Testis (tissue), 3 donors: ENCODE data around the gene DPP9. TPM values are rescaled to one million over a fixed set of nuclear protein-coding genes. Genes with fewer than 3 reads are reported as not detected.
A peak's percentile ranks its signal among the peaks of the same experiment; 100 is the strongest.

Experiments used
- DNase-seq: peaks from one replicate; pipeline ENCODE4 v3.0.0-alpha.2; 2019
- H3K27ac ChIP-seq, 2 donors: fragments of 200-600 bp; sonication (generic); one replicate each; pipeline ENCODE4 v1.5.1; 2019
- H3K27me3 ChIP-seq: fragments of 200-600 bp; sonication (generic); one replicate; pipeline ENCODE4 v1.5.1; 2019
- H3K36me3 ChIP-seq: fragments of 200-600 bp; sonication (generic); one replicate; pipeline ENCODE4 v1.5.1; 2017; ENCODE audit warnings: low read depth; ENCODE audit errors: missing control alignments
- H3K4me1 ChIP-seq: fragments of 200-600 bp; sonication (generic); one replicate; pipeline ENCODE4 v1.5.1; 2019
- H3K4me3 ChIP-seq, 2 donors: fragments of 200-600 bp; sonication (generic); one replicate each; pipeline ENCODE4 v1.5.1; 2017 to 2019
- H3K9me3 ChIP-seq: fragments of 200-600 bp; sonication (generic); one replicate; pipeline ENCODE4 v1.5.1; 2017
- POLR2A ChIP-seq: fragments of 450-650 bp; IDR thresholded peaks from one replicate; pipeline ENCODE4 v1.6.1; 2017; ENCODE audit warnings: antibody characterized with exemption, mild to moderate bottlenecking, moderate library complexity
- WGBS, 2 donors: methylation state at CpG; one replicate each; pipeline ENCODE4 v1.1.5; 2018; 5-methylcytosine and 5-hydroxymethylcytosine counted together
- intact Hi-C: fragments of 100-400 bp; cut with DNase I; formaldehyde crosslinking; loops from one replicate; pipeline ENCODE4 v1.15.1; 2023; ENCODE audit warnings: low total_unique reads
- polyA plus RNA-seq: library from polyadenylated mRNA; stranded (reverse); fragments of 350-450 nt; fragmentation: Illumina TruSeq; extraction: RNeasy Lipid Tissue Mini Kit (QIAGEN cat#74804); gene quantifications from one replicate; pipeline ENCODE4 v1.2.3, GENCODE V29; 2014; ENCODE audit warnings: low read depth, low replicate concordance; ENCODE audit not compliant: insufficient read depth
- total RNA-seq, 2 donors: library from RNA; depleted of rRNA; stranded (reverse); fragments of >200 nt; gene quantifications; one replicate each; pipeline ENCODE4 v1.2.3, GENCODE V29; 2016
- TF ChIP-seq, protein P1 (sequence below), 3 experiments: fragments of 450-650 bp in 2 of 3; fragments of 200-600 bp in 1 of 3; sonication (generic) in 1 of 3; IDR thresholded peaks; one replicate each; pipeline ENCODE4 v1.5.1; 2016 to 2019; ENCODE audit warnings: antibody characterized with exemption in 3 of 3, mild to moderate bottlenecking in 2 of 3, moderate library complexity in 1 of 3

Gene DPP9
- total and polyA plus RNA-seq, 3 donors from 2014 or later: 24.6 to 74.2 (median 65.1) TPM

DNA sequence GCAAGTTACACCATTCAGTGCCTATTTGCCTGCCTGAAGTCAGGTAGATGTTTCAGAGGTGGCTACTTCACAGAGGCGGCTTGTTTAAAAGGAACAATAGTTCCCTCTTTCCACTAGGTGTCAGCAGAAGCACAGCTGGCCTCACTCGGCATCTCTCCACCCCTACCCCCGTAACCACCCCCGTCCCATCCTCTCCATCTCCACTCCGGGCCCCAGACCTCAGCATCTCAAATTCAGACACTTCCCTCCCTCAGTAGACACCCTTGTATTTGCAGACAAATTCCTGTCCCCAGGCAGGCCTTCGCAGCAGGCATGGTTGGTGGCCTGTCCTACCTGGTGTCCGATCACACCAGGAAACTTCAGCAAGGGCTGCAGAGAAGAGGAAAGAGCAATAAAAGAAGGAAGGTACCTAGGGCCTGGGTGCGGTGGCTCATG lies 9.1 kb upstream of the DPP9 start:
- no peak overlapping the region for H3K27ac ChIP-seq
- H3K27me3 ChIP-seq: no peaks in the 10 kb centered on the region
- 16 to 20% methylated on average over 8 of the region's 8 CpGs for WGBS, 2 donors
- H3K4me1 ChIP-seq: peaks cover 2% of the 10 kb centered on the region
- no peaks in the 10 kb centered on the region for H3K9me3 ChIP-seq
- H3K36me3 ChIP-seq: no peaks in the 10 kb centered on the region
- peak; percentile 55 for DNase-seq
- intact Hi-C loops: loop anchor here (10.0 kb wide), 1 partner anchor 52 kb away; no protein-coding TSS in a partner anchor
- peak overlapping the region in 1 of 2 donors; percentile 13 for H3K4me3 ChIP-seq
- no peak for TF ChIP-seq POLR2A
- TF ChIP-seq, protein P1, sequence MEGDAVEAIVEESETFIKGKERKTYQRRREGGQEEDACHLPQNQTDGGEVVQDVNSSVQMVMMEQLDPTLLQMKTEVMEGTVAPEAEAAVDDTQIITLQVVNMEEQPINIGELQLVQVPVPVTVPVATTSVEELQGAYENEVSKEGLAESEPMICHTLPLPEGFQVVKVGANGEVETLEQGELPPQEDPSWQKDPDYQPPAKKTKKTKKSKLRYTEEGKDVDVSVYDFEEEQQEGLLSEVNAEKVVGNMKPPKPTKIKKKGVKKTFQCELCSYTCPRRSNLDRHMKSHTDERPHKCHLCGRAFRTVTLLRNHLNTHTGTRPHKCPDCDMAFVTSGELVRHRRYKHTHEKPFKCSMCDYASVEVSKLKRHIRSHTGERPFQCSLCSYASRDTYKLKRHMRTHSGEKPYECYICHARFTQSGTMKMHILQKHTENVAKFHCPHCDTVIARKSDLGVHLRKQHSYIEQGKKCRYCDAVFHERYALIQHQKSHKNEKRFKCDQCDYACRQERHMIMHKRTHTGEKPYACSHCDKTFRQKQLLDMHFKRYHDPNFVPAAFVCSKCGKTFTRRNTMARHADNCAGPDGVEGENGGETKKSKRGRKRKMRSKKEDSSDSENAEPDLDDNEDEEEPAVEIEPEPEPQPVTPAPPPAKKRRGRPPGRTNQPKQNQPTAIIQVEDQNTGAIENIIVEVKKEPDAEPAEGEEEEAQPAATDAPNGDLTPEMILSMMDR (IDR thresholded peaks at IDR 0.05): peak; percentile 50 to 68 (median 65)

DNA sequence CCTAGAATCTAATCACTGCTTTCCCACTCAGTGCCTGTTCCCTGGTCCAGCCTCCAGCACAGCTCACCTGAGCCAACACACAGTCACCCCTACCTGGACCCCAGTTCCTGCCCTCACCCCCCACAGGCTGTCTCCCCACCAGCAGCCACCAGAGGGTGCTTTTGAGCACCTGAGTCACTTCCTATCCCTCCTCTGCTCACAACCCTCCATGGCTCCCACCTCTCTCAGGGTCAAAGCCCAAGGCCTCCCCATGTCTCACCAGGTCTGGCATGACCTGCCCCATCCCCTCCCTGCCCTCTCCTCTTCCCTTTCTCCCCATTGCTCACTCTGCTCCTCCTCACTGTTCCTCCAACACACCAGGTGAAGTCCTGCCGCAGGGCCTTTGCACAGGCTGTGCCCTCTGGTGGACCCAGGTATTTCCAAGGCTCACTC lies 7.1 kb upstream of the DPP9 start:
- DNase-seq: no peak
- intact Hi-C loops: loop anchor here (10.0 kb wide), 1 partner anchor 54 kb away; no protein-coding TSS in a partner anchor
- TF ChIP-seq, protein P1 (IDR thresholded peaks at IDR 0.05): peak; percentile 12 to 25 (median 23)
- TF ChIP-seq POLR2A: no peak

GRCh38 chr19:4728871-4729270 lies 5.2 kb upstream of the DPP9 start:
- Histone ChIP-seq H3K4me3 (no peak overlapping the region), H3K36me3 (no peaks in the 10 kb centered on the region), H3K27me3 (no peaks in the 10 kb centered on the region), H3K9me3 (no peaks in the 10 kb centered on the region), H3K27ac (no peak overlapping the region), H3K4me1 (peaks cover 2% of the 10 kb centered on the region)
- TF ChIP-seq, protein P1 (IDR thresholded peaks at IDR 0.05): no peak
- no peak for TF ChIP-seq POLR2A
- WGBS, 2 donors: 58 to 64% methylated on average over 10 of the region's 10 CpGs
- intact Hi-C loops: no loop called here
- no peak for DNase-seq

More for the DNA sequence above, 7.1 kb upstream of the DPP9 start:
- no peaks in the 10 kb centered on the region for H3K36me3 ChIP-seq
- H3K27me3 ChIP-seq: no peaks in the 10 kb centered on the region
- H3K4me1 ChIP-seq: peaks cover 2% of the 10 kb centered on the region
- H3K27ac ChIP-seq: no peak overlapping the region
- no peaks in the 10 kb centered on the region for H3K9me3 ChIP-seq
- 85 to 100% methylated on average over 1 of the region's 1 CpG for WGBS, 2 donors
- H3K4me3 ChIP-seq: no peak overlapping the region

DNA sequence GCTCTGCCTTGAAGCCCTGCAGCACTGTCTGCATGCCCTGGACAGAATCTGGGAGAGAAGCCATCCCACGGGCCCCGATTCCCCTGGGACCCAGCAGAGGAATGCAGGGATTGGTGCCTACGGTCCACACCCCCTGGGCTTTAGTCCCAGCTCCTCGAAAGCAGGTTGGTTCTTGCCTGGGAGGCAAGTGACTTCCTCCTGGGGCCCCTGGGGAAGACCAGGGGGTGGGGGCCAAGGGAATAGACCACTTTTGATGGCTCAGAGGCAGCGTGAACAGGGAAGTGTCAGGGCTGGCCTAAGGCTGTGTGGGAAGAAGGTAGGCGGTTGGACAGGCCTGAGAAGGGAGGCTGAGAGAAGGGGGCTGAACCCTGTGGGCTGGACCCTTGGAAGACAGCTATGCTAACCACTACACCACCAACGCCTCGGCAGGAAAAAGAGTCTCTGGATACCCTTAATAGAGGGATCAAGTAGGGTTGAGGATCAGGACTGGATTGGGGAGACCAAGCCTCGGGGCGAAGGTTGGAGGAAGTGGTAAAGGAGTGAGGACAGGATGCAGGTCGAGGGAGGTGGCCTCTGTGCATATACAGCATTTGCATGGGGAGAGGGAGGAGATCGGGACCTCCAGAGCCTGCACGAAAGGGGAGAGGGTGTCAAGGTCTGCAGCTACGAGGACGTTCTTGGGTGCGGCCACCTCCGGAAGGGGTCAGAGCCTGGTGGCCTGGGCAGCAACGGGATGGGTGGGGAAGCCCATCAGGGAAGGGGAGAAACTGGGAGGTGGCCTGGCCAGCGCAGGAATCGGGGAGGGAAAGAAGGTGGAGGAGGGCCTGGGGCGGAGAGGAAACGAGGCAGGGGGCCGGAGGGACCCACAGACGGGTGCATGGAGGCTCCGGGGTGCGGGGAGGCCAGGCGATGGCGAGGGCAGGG lies 709 bp downstream of the DPP9 start:
- Histone ChIP-seq H3K36me3 (no peaks in the 10 kb centered on the region), H3K27ac (peak overlapping the region; percentile 34 to 88), H3K4me3 (peak overlapping the region; percentile 80 to 99), H3K27me3 (no peaks in the 10 kb centered on the region), H3K4me1 (peaks cover 15% of the 10 kb centered on the region), H3K9me3 (no peaks in the 10 kb centered on the region)
- WGBS, 2 donors: 1% methylated on average over 28 of the region's 28 CpGs
- DNase-seq: peak; percentile 44
- intact Hi-C loops: no loop called here
- no peak for TF ChIP-seq POLR2A
- TF ChIP-seq, protein P1 (IDR thresholded peaks at IDR 0.05): no peak
